Stimulated activated CD8-positive, alpha-beta memory T cell treated with anti-CD3 and anti-CD28 coated beads, Interleukin-2, amount 100 ng/mL, for 1 hour (primary cell): ENCODE measurements around the gene GOLT1A.

Source experiments
- DNase-seq, 2 donors: peaks; one replicate each; pipeline ENCODE4 v3.0.0-alpha.2; 2020; ENCODE audit warnings: low read depth in 2 of 2

Gene GOLT1A

GRCh38 chr1:204192046-204192445 lies 21.7 kb downstream of the GOLT1A start:
- no peak for DNase-seq

GRCh38 chr1:204191456-204191855 lies 22.3 kb downstream of the GOLT1A start:
- DNase-seq: no peak

- DNase-seq: no peak
Measured at GRCh38 chr1:204190212-204191211, 23.3 kb downstream of the GOLT1A start.

GRCh38 chr1:204188959-204189639 lies 24.7 kb downstream of the GOLT1A start:
- no peak for DNase-seq

- DNase-seq: no peak
Measured at GRCh38 chr1:204186597-204186996, 27.2 kb downstream of the GOLT1A start.

GRCh38 chr1:204181116-204181515 lies 32.7 kb downstream of the GOLT1A start:
- no peak for DNase-seq

GRCh38 chr1:204180133-204180532 lies 33.7 kb downstream of the GOLT1A start:
- DNase-seq: no peak

GRCh38 chr1:204178487-204179281 lies 35.1 kb downstream of the GOLT1A start:
- DNase-seq: no peak

- no peak for DNase-seq
Measured at GRCh38 chr1:204177133-204177532, 36.7 kb downstream of the GOLT1A start.

- DNase-seq: no peak
Measured at GRCh38 chr1:204176049-204176448, 37.7 kb downstream of the GOLT1A start.

GRCh38 chr1:204174958-204175357 lies 38.8 kb downstream of the GOLT1A start:
- DNase-seq: no peak

- no peak for DNase-seq
Measured at GRCh38 chr1:204172404-204173029, 41.3 kb downstream of the GOLT1A start.

- no peak for DNase-seq
Measured at GRCh38 chr1:204171751-204172178, 42.0 kb downstream of the GOLT1A start.

- DNase-seq: no peak
Measured at GRCh38 chr1:204170494-204171155, 43.2 kb downstream of the GOLT1A start.

GRCh38 chr1:204169858-204170257 lies 43.9 kb downstream of the GOLT1A start:
- no peak for DNase-seq

GRCh38 chr1:204167730-204168129 lies 46.1 kb downstream of the GOLT1A start:
- no peak for DNase-seq

GRCh38 chr1:204166219-204166618 lies 47.6 kb downstream of the GOLT1A start, which contains the start of gene REN:
Gene REN, minus strand, starts transcription at chr1:204166337. Its CDS starts 44 bp downstream, at chr1:204166293.
- DNase-seq: no peak

GRCh38 chr1:204162494-204163074 lies 51.2 kb downstream of the GOLT1A start:
- DNase-seq: peak; percentile 60 to 64

- no peak for DNase-seq
Measured at GRCh38 chr1:204161609-204162493, 51.9 kb downstream of the GOLT1A start.
